Non-pigmented ciliary epithelial cell (primary cell): ENCODE results near the gene BEST4.
A peak's percentile ranks its signal among the peaks of the same experiment; 100 is the strongest.
"Not testable (repeated sequence)": the region's sequence is repeated elsewhere in the genome, so short reads cannot be mapped to it uniquely, and the experiment has no call there.

Experiments
- DNase-seq: peaks from one replicate; pipeline ENCODE4 v3.0.0-alpha.2; 2010; ENCODE audit warnings: low read depth

The BEST4 gene

GRCh38 chr1:44777969-44778635 is 9.9 kb downstream of the BEST4 start:
- DNase-seq = no peak

- DNase-seq = no peak
These were observed 10.4 kb downstream of the BEST4 start for GRCh38 chr1:44777547-44777946.

- DNase-seq = no peak
These were observed 11.3 kb downstream of the BEST4 start for GRCh38 chr1:44776730-44777068.

GRCh38 chr1:44775930-44776729 is 11.8 kb downstream of the BEST4 start:
- DNase-seq = no peak

- peak; percentile 67 for DNase-seq
These were observed 12.7 kb downstream of the BEST4 start, which contains the start of gene RPS8 for GRCh38 chr1:44775078-44775929. Gene RPS8 (plus strand): TSS chr1:44775540. CDS start chr1:44775597, 57 bp downstream.

GRCh38 chr1:44766421-44766820 is 21.5 kb downstream of the BEST4 start:
- DNase-seq = not testable (repeated sequence)

- no peak for DNase-seq
These were observed 27.1 kb downstream of the BEST4 start for GRCh38 chr1:44760876-44761275.

- DNase-seq = no peak
These were observed 28.9 kb downstream of the BEST4 start for GRCh38 chr1:44759077-44759476.

GRCh38 chr1:44757420-44757819 is 30.6 kb downstream of the BEST4 start:
- no peak for DNase-seq

GRCh38 chr1:44747878-44748277 is 40.1 kb downstream of the BEST4 start:
- DNase-seq = no peak

GRCh38 chr1:44743211-44743610 is 44.8 kb downstream of the BEST4 start:
- DNase-seq = no peak

GRCh38 chr1:44740179-44740617 is 47.8 kb downstream of the BEST4 start:
- DNase-seq = no peak

GRCh38 chr1:44739307-44740178 is 48.4 kb downstream of the BEST4 start, which contains the start of gene KIF2C:
Gene KIF2C (plus strand): TSS chr1:44739837. CDS start chr1:44739933, 96 bp downstream.
- peak; percentile 91 for DNase-seq

- DNase-seq = not testable (repeated sequence)
These were observed 49.0 kb downstream of the BEST4 start for GRCh38 chr1:44738953-44739306.

GRCh38 chr1:44735992-44736391 is 52.0 kb downstream of the BEST4 start:
- no peak for DNase-seq

- no peak for DNase-seq
These were observed 54.2 kb downstream of the BEST4 start for GRCh38 chr1:44733784-44734183.
